Immature natural killer cell (primary cell): ENCODE data around the gene ARF1. TPM values are rescaled to one million over a fixed set of nuclear protein-coding genes. Genes with fewer than 3 reads are reported as not detected.
"Not testable (repeated sequence)": the region's sequence is repeated elsewhere in the genome, so short reads cannot be mapped to it uniquely, and the experiment has no call there.

Source experiments
- DNase-seq, 3 donors: peaks; one replicate each; pipeline ENCODE4 v3.0.0; 2022; ENCODE audit warnings: mixed read lengths in 1 of 3
- H3K27ac Mint-ChIP-seq, 6 donors: one replicate each; pipeline ENCODE4 v1.8.0; 2020; ENCODE audit warnings: mixed read lengths in 6 of 6, mild to moderate bottlenecking in 5 of 6, inconsistent platforms in 4 of 6, moderate library complexity in 3 of 6
- H3K27me3 Mint-ChIP-seq, 3 donors: one replicate each; pipeline ENCODE4 v1.8.0; 2020 to 2021; ENCODE audit warnings: low read depth in 3 of 3, mild to moderate bottlenecking in 3 of 3, mixed read lengths in 3 of 3, moderate library complexity in 3 of 3, inconsistent platforms in 1 of 3
- H3K36me3 Mint-ChIP-seq, 3 donors: one replicate each; pipeline ENCODE4 v1.8.0; 2020; ENCODE audit warnings: mixed read lengths in 3 of 3, inconsistent platforms in 2 of 3, mild to moderate bottlenecking in 2 of 3
- H3K4me1 Mint-ChIP-seq, 2 donors: one replicate each; pipeline ENCODE4 v1.8.0; 2020; ENCODE audit warnings: inconsistent platforms in 2 of 2, mild to moderate bottlenecking in 2 of 2, mixed read lengths in 2 of 2, moderate library complexity in 1 of 2
- H3K4me3 Mint-ChIP-seq, 5 donors: one replicate each; pipeline ENCODE4 v1.8.0; 2020; ENCODE audit warnings: mild to moderate bottlenecking in 5 of 5, mixed read lengths in 5 of 5, inconsistent platforms in 3 of 5, moderate library complexity in 3 of 5
- H3K9me3 Mint-ChIP-seq, 6 donors: one replicate each; pipeline ENCODE4 v1.8.0; 2020; ENCODE audit warnings: mild to moderate bottlenecking in 6 of 6, mixed read lengths in 6 of 6, inconsistent platforms in 4 of 6, moderate library complexity in 3 of 6
- polyA plus RNA-seq, 3 donors: library from polyadenylated mRNA; unstranded; fragments of 300-500 nt; fragmentation: Illumina TruSeq; gene quantifications; one replicate each; pipeline ENCODE4 v1.2.3, GENCODE V29; 2021

The ARF1 gene
- polyA plus RNA-seq, 3 donors from 2014 or later: 533 to 916 (median 674) TPM

- peaks cover 0 to 5% (median 0%) of the 10 kb centered on the region in 3 donors for H3K36me3 Mint-ChIP-seq
- no peaks in the 10 kb centered on the region for H3K9me3 Mint-ChIP-seq
- H3K27me3 Mint-ChIP-seq: peaks cover 0 to 7% (median 2%) of the 10 kb centered on the region in 3 donors
- peak overlapping the region; percentile 91 to 95 (median 92) for H3K27ac Mint-ChIP-seq
- DNase-seq: no peak
- peaks cover 20 to 22% of the 10 kb centered on the region in 2 donors for H3K4me1 Mint-ChIP-seq
- H3K4me3 Mint-ChIP-seq: peak overlapping the region; percentile 91 to 94 (median 92)
Observed at GRCh38 chr1:228109962-228110488, 27.5 kb downstream of the ARF1 start.

GRCh38 chr1:228110556-228110955 lies 28.0 kb downstream of the ARF1 start:
- Mint-ChIP-seq H3K27ac (peak overlapping the region in 2 of 6 donors; percentile 30 to 40), H3K4me3 (peak overlapping the region in 1 of 5 donors; percentile 91), H3K36me3 (peaks cover 0 to 5% (median 0%) of the 10 kb centered on the region in 3 donors), H3K9me3 (no peaks in the 10 kb centered on the region), H3K27me3 (peaks cover 0 to 7% (median 2%) of the 10 kb centered on the region in 3 donors), H3K4me1 (peaks cover 20 to 22% of the 10 kb centered on the region in 2 donors)
- DNase-seq: no peak

- DNase-seq, H3K36me3 Mint-ChIP-seq, H3K9me3 Mint-ChIP-seq, H3K27ac Mint-ChIP-seq, H3K27me3 Mint-ChIP-seq: not testable (repeated sequence)
- Mint-ChIP-seq H3K4me1 (peaks cover 20 to 22% of the 10 kb centered on the region in 2 donors), H3K4me3 (peak overlapping the region in 1 of 5 donors; percentile 29)
Observed at GRCh38 chr1:228111315-228111714, 28.8 kb downstream of the ARF1 start.

GRCh38 chr1:228112167-228112566 lies 29.7 kb downstream of the ARF1 start:
- Mint-ChIP-seq H3K36me3 (no peaks in the 10 kb centered on the region), H3K4me3 (no peak overlapping the region), H3K27me3 (peaks cover 2 to 7% (median 3%) of the 10 kb centered on the region in 3 donors), H3K9me3 (no peaks in the 10 kb centered on the region), H3K4me1 (peaks cover 20 to 22% of the 10 kb centered on the region in 2 donors), H3K27ac (no peak overlapping the region)
- no peak for DNase-seq

GRCh38 chr1:228112617-228113016 lies 30.1 kb downstream of the ARF1 start:
- Mint-ChIP-seq H3K4me3 (no peak overlapping the region), H3K27me3 (peaks cover 2 to 7% (median 3%) of the 10 kb centered on the region in 3 donors), H3K9me3 (no peaks in the 10 kb centered on the region), H3K4me1 (peaks cover 20 to 22% of the 10 kb centered on the region in 2 donors), H3K36me3 (no peaks in the 10 kb centered on the region), H3K27ac (no peak overlapping the region)
- no peak for DNase-seq

GRCh38 chr1:228114827-228115226 lies 32.3 kb downstream of the ARF1 start:
- Mint-ChIP-seq H3K27me3 (peaks cover 0 to 5% (median 2%) of the 10 kb centered on the region in 3 donors), H3K4me3 (no peak overlapping the region), H3K36me3 (no peaks in the 10 kb centered on the region), H3K27ac (no peak overlapping the region), H3K4me1 (peaks cover 4 to 5% of the 10 kb centered on the region in 2 donors), H3K9me3 (no peaks in the 10 kb centered on the region)
- DNase-seq: no peak

GRCh38 chr1:228117335-228117734 lies 34.8 kb downstream of the ARF1 start:
- Mint-ChIP-seq H3K27ac (no peak overlapping the region), H3K36me3 (no peaks in the 10 kb centered on the region), H3K9me3 (no peaks in the 10 kb centered on the region), H3K4me1 (no peaks in the 10 kb centered on the region), H3K4me3 (no peak overlapping the region), H3K27me3 (peaks cover 0 to 5% (median 2%) of the 10 kb centered on the region in 3 donors)
- DNase-seq: no peak

- Mint-ChIP-seq H3K27me3 (peaks cover 0 to 5% (median 2%) of the 10 kb centered on the region in 3 donors), H3K9me3 (no peaks in the 10 kb centered on the region), H3K36me3 (no peaks in the 10 kb centered on the region), H3K4me3 (no peak overlapping the region), H3K4me1 (no peaks in the 10 kb centered on the region), H3K27ac (no peak overlapping the region)
- DNase-seq: no peak
Observed at GRCh38 chr1:228118040-228118439, 35.5 kb downstream of the ARF1 start.

- no peak for DNase-seq
- Mint-ChIP-seq H3K9me3 (no peaks in the 10 kb centered on the region), H3K4me1 (no peaks in the 10 kb centered on the region), H3K27ac (peak overlapping the region in 1 of 6 donors; percentile 16), H3K36me3 (no peaks in the 10 kb centered on the region), H3K4me3 (no peak overlapping the region), H3K27me3 (peaks cover 0 to 5% (median 2%) of the 10 kb centered on the region in 3 donors)
Observed at GRCh38 chr1:228120351-228120750, 37.8 kb downstream of the ARF1 start.

GRCh38 chr1:228120857-228121489 lies 38.5 kb downstream of the ARF1 start:
- peaks cover 0 to 5% (median 2%) of the 10 kb centered on the region in 3 donors for H3K27me3 Mint-ChIP-seq
- no peaks in the 10 kb centered on the region for H3K36me3 Mint-ChIP-seq
- H3K9me3 Mint-ChIP-seq: no peaks in the 10 kb centered on the region
- peak overlapping the region in 1 of 6 donors; percentile 16 for H3K27ac Mint-ChIP-seq
- H3K4me3 Mint-ChIP-seq: no peak overlapping the region
- H3K4me1 Mint-ChIP-seq: no peaks in the 10 kb centered on the region
- no peak for DNase-seq

GRCh38 chr1:228122921-228123441 lies 40.5 kb downstream of the ARF1 start:
- H3K9me3 Mint-ChIP-seq: no peaks in the 10 kb centered on the region
- no peak overlapping the region for H3K4me3 Mint-ChIP-seq
- H3K4me1 Mint-ChIP-seq: no peaks in the 10 kb centered on the region
- no peak for DNase-seq
- no peaks in the 10 kb centered on the region for H3K36me3 Mint-ChIP-seq
- H3K27me3 Mint-ChIP-seq: peaks cover 2 to 5% (median 2%) of the 10 kb centered on the region in 3 donors
- H3K27ac Mint-ChIP-seq: no peak overlapping the region

GRCh38 chr1:228123505-228123904 lies 41.0 kb downstream of the ARF1 start:
- Mint-ChIP-seq H3K36me3 (no peaks in the 10 kb centered on the region), H3K4me1 (no peaks in the 10 kb centered on the region), H3K27me3 (peaks cover 0 to 5% (median 2%) of the 10 kb centered on the region in 3 donors), H3K9me3 (no peaks in the 10 kb centered on the region), H3K27ac (no peak overlapping the region), H3K4me3 (no peak overlapping the region)
- no peak for DNase-seq

GRCh38 chr1:228125185-228125584 lies 42.7 kb downstream of the ARF1 start:
- DNase-seq: no peak
- Mint-ChIP-seq H3K36me3 (no peaks in the 10 kb centered on the region), H3K9me3 (no peaks in the 10 kb centered on the region), H3K4me1 (no peaks in the 10 kb centered on the region), H3K27me3 (peaks cover 0 to 5% (median 0%) of the 10 kb centered on the region in 3 donors), H3K27ac (no peak overlapping the region), H3K4me3 (no peak overlapping the region)

GRCh38 chr1:228131766-228132165 lies 49.3 kb downstream of the ARF1 start:
- no peak for DNase-seq
- peaks cover 0 to 5% (median 0%) of the 10 kb centered on the region in 3 donors for H3K27me3 Mint-ChIP-seq

More at GRCh38 chr1:228131766-228132165, 49.3 kb downstream of the ARF1 start:
- Mint-ChIP-seq H3K36me3 (no peaks in the 10 kb centered on the region), H3K27ac (no peak overlapping the region), H3K4me3 (no peak overlapping the region), H3K4me1 (peaks cover 7 to 9% of the 10 kb centered on the region in 2 donors), H3K9me3 (no peaks in the 10 kb centered on the region)
